GM18519 (cell line): ENCODE results near the gene CTF1.

Experiments
- ATAC-seq: cut with Tn5 transposase; IDR thresholded peaks from one replicate; pipeline ENCODE4 v1.9.1; 2021; ENCODE audit warnings: mild to moderate bottlenecking, moderate library complexity; ENCODE audit not compliant: unreplicated experiment, low FRiP score

CTF1 gene

DNA sequence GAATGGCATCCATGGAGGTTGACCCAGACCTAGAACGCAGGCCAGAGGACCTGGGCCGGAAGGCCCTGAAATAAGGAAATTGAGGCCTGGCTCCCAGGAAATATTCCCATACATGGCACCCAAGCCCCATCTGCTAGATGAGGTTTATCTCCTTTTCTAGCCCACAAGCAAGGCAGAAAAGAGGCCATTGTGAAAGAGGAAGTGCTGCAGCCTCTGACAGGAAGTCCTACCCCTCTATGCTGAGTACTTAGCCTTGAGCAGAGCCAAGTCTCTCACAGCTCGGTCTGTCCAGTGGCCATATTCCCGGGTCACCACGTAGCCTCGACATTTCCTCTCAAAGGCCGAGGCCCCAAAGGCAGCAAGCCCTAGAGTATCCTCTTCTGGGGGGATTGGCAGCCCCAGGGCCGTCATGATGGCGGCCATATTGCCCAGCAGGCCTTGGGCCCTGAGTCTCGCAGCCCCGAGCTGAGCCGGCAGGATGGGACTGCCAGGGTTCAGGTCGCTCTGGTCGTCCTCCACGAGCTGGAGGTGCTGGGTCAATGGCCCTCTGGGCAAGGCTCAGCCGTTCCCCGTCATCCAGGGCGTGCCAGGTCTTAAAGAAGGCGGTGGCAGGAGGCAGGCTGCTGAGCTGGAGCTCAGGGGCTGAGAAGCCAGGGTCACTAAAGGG, 7.8 kb downstream of the CTF1 start:
- ATAC-seq, result no peak

DNA sequence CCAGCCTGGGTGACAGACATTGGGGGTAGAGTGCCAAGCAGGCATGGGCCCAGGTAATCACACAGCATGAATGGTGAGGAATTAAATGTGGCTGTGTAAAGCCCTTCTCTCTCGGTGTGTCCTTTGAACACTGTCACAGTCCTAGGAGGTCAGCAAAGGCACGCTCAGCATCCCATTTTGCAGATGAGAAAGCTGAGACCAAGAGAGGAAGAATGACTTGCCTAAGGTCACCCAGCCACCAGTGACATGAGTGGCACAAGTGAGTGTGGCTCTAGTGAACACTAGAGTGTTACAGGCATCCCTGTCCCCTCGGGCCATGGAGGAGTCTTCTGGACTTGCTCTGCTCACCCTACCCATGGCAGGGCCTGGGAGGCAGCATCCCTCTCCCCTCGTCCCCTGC, 10.7 kb downstream of the CTF1 start:
- no peak for ATAC-seq

DNA sequence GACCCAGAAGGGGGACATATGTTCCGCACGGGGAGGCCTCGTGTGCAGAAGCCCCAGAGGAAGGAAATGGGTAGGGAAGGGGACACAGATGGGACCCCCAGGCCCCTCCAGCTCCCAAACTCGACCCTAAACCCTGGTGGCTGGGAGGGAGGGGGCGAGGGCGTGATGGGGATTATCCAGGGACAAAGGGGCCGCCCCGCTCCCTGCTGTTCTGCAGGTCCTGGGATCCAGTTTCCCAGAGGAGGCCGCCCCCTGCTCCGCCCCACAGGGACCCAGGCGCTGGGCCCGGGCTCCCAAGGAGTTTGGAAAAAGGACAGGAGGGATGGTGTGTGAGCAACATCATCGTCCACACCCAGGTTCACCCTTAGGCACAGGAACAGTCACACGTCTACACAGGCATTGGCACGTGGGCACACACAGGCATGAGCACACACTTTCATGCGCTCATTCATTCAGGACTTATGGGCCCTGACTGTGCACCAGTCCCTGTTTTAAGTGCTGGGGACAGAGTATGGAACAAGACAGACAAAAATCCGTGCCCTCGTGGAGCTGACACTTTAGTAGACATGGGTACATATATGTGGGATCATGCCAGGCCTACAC, 14.1 kb downstream of the CTF1 start:
- no peak for ATAC-seq

DNA sequence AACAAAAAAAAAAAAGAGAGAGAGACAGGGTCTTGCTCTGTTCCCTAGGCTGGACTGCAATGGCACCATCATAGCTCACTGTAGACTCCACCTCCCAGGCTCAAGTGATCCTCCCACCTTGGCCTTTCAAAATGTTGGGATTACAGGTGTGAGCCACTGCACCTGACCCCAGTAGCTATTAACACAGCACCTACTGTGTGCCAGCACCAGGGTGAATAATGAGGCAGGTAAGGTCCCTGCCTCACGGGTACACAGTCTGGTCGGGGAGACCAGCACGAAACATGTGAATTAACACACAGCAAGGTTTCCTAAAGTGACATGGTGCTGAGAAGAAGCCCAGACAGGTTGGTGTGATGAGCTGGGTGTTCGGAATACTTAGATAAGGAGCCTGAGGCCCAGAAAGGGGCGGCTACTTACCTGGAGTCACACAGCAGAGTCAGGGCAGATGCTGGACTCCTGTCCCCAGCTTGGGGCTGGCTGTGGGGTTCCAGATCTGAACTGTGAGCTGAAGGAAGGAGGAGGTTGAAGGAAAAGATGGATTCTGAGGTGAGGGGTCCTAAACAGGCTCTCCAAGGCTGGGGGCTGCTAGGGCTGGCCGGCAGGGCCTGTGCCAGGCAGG, 16.5 kb downstream of the CTF1 start:
- ATAC-seq, result no peak

DNA sequence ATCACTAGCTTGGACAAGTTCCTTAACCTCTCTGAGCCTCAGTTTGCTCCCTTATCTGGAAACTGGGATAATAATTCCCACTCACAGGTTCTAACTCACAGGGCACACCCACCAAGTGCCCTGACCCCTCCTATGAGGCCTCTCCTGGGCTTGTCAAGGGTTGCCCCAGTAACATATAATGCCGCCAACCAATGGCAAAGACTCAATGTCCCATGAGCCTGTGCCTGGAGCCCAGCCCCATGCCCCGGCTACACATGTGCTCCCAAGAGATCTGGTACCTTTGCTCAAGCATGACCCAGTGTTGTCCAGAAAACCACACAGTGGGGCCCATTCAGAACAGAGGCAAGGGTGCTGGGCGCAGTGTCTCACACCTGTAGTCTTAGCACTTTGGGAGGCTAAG, 18.4 kb downstream of the CTF1 start:
- ATAC-seq, result no peak

DNA sequence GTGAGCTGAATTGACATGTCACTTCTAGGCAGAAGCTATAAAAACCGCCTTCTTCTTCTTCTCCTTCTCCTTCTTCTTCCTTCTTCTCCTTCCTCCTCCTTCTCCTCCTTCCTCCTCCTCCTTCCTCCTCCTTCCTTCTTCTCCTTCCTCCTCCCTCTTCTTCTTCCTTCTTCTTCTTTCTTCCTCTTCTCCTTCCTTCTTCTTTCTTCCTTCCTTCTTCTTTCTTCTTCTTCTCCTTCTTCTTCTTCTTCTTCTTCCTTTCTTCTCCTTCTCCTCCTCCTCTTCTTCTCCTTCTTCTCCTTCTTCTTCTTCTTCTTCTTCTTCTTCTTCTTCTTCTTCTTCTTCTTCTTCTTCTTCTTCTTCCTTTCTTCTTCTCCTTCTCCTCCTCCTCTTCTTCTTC, 22.2 kb downstream of the CTF1 start:
- ATAC-seq, result no peak

DNA sequence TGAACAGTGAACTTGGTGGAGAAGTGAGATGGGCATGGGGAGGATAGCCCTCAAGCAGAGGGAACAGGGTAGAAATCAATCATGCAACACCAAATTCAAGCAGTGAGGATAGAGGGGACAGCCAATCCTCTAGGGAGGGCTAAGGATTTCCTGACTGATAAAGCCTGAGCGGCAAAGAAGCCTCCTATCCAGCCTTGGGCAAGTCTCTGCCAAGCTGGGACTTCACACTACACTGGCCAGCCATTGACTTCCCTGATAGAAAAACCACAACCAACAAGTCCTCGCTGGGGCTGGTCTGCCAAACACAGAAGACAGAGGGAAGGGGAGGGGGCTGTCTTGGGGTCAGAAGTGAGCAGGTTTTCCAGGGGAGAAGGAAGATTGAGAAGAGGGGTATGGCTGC, 24.5 kb downstream of the CTF1 start:
- no peak for ATAC-seq

DNA sequence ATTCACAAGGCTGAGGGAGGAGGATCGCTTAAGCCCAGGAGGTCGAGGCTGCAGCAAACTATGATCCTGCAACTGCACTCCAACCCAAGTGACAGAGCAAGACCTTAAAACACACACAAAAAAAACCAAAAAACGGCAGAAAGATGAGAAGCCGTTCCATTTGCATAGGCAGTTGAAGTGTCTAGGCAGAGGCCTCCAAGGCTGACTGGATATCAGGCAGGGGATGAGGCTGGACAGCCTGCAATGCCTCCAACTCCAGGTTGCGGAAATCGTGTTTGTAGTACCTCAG, 25.0 kb downstream of the CTF1 start:
- no peak for ATAC-seq

DNA sequence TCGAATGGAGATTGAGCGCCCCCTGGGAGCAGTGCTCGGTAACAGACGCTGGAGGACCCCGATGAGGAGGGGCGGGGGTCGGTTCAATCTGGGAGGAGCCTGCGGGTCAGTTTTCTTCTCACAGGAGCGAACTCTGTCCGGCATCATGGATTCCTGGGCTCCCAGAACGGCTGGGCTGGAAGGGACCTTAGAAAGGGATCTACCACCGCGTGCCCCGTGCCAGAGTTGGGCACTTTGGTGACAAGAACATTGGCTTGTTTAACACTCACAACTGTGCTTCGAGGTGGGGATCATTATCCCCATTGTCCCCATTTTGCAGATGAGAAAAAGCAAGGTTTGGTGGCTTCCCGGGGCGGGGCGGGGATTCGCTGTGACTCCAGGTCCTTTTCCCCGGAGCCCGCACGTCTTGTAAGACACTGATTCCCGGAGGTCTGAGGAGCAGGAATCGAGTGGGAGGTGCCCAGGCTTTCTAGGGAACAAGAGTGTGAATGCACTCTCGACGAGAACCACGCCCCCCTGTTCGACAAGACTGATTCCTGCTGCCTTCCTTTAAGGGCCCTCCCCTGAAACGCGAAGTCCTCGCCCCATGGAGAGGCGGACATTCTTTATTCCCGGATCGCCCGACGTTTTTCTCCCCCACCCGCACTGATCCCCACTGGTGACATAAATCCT, 25.5 kb downstream of the CTF1 start:
- ATAC-seq, result no peak

DNA sequence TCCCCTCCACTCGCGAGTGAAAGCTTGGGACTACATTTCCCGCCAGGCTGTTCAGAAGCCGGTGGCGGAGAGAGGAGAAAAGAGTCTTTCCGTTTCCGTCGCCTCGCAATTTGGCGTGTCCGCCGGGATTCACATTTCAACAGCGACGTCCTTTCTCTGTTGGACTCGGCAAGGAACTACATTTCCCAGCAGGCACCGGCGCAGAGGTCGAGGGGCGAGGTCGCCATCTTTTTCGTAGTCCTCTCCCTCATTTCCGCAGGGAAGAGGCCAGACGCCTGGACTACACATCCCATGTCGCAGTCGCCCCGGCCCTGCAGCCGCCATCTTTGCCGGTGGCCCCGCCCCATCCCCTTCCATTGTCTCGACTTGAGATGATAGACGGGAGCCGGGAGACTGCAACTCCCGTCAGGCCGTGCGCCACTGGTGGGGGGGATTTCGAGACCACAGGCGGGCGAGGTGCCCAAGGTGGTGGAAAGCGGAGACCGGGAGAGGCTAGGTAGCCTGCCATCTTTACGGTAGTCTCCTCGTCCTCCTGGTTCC, 26.1 kb downstream of the CTF1 start:
- ATAC-seq, result peak; percentile 50

DNA sequence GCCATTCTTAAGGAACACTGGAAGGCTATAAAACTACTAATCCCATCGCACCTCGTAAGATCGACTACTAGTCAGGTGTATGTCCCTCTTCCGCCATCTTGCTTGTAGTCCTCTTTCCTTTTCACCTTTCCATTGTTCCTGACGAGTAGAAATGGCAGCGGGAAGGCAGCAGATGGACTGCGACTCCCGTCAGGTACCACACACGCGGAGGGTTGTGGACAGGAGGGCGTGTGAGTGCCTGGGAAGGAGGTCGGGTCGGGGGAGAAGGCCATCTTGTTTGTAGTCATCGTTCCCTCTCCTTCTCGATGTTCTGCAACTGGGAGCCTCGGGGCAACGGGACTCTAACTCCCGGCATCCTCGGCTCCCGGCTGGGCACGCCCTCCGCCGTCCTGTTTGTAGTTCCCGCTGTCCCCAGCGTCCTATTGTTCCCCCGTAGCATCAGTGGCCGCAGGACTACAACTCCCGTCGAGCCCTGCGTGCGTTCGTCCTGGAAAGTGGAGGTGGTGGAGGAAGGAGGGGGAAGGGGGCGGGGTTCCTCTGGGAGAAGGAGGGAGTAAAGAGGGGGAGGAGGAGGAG, 26.6 kb downstream of the CTF1 start:
- peak; percentile 49 for ATAC-seq

DNA sequence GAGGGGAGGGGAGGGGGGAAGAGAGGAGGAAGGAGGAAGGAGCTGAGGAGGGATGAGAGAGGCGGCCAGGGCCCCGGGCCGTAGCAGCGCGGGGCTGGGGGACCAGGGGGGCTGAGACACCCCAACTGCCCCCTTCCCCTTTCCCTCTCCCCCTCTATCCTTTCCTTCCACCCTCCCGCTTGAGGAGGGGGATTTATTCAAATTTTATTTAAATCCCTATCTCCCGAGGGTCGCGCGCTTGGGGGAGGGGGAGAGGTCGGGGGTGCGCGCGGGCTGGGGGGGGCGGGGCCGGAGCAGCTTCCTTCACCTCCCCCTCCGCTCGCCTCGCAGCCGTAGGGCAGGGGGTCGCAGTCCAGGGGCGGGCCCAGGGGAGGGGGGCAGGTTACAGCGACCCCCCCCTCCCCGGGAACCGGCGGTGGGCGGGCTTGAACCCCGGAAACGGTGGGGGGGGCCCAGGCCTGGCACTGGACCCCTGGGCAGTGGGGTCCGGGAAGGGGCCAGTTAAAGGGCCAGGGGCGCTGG, 27.2 kb downstream of the CTF1 start, which contains the start of gene FBXL19:
TSS of gene FBXL19 (plus strand) at position 19 of the 522 bp plus-strand sequence. CDS start 2,183 bp downstream, outside the sequence.
- no peak for ATAC-seq

DNA sequence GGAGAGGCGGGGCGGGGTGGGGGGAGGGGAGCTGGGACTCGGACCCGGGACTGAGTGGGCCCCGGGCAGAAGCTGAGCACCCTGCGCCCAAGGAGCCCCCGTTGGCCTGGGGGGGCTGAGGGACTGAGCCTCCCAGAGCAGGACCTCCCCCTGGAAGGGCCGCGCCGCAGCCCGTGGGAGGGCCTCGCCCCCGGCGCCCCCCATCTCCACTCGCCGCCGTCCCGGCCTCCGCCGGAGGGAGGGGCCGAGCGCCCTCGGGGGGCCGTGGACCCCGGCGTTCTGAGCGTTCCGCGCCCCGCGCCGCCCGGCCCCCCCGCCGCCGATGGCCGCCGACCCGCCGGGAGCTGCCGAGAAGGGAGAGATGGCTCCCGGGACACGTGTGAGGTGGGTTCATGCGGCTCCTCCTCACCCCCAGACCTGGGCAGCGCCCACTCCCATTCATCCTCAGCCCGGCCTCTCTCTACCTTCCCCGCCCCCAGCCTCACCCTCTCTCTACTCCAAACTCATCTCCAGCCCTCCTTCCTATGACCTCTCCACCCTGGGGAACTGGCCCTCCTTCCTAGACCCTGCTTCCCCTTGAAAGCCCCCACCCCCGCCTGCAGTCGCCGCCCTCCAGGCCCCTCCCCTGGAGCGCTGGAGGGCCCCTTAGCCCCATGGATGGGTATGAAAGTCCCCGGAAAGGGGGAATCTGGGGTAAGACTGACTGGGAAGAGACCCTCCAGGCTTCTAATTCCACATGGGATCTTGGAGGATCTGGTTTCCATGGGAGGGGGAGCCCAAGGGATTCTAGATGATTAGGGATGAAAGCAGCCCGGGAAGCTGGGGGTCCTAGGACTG, 27.9 kb downstream of the CTF1 start:
- ATAC-seq, result no peak

DNA sequence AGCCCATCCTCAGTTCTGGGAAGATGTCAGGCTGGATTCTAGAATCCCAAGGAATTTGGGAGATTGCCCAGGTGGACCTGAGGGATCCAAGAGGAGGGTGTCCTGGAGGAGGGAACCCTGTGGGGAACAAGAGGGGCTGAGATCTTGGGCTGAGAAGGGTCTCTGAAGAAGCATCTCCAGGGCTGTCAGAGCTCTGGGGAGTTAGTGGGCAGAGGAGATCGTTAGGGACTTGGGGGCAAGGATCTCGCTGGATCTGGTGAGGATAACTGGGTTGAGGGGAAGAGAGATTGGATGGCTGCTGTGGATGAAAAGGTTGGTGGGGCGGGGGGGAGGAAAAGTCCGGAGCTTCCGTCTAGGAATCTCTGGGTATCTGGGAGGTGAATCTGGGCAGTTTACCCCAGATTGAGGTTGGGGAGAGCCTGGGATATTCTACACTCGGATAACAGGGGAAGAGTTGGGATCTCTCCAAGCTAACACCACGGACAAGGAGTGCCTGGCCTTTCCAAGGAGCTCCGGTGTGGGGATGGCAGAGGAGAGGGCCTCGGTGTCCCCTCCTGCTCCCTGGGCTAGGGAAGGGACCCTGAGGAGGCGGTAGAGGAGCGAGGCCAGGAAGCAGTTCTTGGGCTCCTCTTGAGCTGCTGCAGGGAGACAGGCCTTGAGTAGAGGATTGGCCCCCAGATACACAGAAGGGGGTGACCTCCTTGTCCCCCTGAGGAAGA, 28.7 kb downstream of the CTF1 start:
- ATAC-seq, result no peak

DNA sequence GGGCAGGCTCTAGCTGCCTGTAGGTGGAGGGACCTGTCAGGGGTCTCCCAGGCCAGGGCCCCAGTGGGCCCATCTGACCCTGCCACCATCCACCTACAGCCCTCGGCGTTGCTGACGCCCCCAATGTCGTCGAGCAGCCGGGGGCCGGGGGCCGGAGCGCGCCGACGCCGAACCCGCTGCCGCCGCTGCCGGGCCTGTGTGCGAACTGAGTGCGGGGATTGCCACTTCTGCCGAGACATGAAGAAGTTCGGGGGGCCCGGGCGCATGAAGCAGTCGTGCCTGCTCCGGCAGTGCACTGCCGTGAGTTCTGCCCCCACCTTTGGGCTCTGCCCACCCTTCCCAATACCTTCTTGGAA, 29.2 kb downstream of the CTF1 start:
- no peak for ATAC-seq

DNA sequence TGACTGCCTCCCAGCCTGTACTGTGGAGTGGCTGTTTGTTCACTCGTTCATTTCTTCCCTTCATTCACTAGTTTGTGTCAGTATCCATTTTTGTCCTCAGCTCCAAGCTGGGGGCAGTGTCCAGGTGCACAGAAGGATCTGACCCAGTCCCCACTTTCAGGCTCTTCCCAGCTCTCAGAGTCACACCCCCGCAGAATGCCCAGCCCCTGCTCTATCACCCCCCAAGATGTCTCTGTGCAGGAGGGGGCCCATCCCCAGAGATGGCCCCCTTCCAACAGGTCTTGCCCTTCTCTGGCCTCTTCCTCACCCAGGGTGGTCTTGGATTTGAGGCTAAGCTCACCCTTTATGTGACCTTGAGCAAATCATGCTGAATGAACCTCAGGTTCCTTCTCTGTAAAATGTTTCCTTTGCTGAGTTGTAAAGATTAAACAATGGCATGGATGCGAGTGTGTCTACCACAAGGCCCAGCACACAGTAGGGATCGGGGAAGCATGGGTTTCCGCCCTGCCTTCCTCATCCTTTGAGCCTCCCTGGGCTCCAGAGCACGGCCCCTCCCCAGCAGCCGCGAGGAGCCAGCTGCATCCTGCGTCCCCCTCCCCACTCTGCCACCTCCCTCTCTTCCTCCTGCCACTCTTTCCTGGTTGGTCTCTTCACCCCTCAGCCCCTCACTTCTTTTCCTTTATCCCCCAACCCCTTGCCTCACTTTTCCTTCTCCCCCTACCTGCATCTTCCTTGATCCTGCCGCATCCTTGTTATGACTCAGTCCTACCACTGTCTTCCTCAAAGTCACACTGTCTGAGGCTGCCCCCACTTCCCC, 29.8 kb downstream of the CTF1 start:
- ATAC-seq, result no peak

DNA sequence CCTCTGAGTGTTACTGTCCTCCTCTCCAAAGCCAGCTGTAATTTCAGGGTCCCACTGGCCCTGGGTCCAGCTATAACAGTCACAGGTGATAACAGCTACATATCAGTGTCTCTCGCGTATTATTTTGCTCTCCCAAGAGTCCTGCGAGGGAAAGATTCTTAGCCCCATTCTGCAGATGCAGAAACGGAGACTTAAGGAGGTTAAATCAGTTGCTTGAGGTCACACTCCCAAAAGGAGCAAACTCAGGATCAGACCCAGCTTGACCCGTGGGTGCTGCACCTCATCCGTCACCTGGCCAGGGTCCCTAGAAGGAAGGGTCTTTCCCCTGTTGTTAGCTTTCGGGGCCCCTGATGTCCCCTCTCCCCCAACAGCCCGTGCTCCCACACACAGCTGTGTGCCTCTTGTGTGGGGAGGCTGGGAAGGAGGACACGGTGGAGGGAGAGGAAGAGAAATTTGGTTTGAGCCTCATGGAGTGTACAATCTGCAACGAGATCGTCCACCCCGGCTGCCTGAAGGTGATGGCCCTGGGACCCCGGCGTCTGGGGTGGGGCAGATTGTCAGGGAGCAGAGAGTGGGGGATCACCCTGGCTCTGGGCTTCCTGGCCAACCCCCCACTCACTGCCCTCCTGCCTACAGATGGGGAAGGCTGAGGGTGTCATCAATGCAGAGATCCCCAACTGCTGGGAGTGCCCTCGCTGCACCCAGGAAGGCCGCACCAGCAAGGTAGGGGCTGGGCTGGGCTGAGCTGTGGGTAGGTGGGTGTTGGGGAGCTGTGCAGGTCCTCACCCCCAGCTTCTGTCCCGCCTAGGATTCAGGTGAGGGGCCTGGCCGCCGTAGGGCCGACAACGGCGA, 30.7 kb downstream of the CTF1 start:
- ATAC-seq, result no peak
